Esophagus muscularis mucosa (tissue), 3 donors: ENCODE measurements around the gene STAMBPL1.

Source experiments
- EP300 ChIP-seq: sonication (generic); formaldehyde crosslinking; IDR thresholded peaks from one replicate; pipeline ENCODE4 v1.6.1; 2017; ENCODE audit warnings: antibody characterized with exemption
- TF ChIP-seq, protein P1 (sequence below), 3 experiments: fragments of 200-600 bp in 2 of 3; fragments of 450-650 bp in 1 of 3; sonication (generic) in 2 of 3; IDR thresholded peaks; one replicate each; pipeline ENCODE4 v1.5.1; 2017 to 2019; ENCODE audit warnings: antibody characterized with exemption in 3 of 3, mild to moderate bottlenecking in 2 of 3, moderate library complexity in 1 of 3

DNA sequence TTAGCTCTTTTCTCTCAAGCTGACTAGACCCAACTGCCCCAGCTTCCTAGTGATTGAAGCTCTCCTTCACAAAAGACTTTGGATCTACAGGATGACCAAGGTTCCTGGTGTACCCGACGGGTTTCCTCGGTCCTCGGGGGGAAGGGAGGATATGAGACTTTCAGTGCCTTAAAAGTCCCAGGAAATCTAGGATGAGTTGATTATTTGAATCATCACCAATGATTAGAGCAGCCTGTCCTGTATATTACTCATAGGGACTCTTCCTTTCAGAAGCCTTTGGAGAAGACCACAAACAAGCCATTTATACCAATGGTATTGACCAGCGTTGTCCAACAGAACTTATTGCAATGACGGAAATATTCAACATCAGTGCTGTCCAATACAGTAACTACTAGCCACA lies 78.7 kb downstream of the STAMBPL1 start:
- no peak for TF ChIP-seq EP300
- TF ChIP-seq, protein P1, sequence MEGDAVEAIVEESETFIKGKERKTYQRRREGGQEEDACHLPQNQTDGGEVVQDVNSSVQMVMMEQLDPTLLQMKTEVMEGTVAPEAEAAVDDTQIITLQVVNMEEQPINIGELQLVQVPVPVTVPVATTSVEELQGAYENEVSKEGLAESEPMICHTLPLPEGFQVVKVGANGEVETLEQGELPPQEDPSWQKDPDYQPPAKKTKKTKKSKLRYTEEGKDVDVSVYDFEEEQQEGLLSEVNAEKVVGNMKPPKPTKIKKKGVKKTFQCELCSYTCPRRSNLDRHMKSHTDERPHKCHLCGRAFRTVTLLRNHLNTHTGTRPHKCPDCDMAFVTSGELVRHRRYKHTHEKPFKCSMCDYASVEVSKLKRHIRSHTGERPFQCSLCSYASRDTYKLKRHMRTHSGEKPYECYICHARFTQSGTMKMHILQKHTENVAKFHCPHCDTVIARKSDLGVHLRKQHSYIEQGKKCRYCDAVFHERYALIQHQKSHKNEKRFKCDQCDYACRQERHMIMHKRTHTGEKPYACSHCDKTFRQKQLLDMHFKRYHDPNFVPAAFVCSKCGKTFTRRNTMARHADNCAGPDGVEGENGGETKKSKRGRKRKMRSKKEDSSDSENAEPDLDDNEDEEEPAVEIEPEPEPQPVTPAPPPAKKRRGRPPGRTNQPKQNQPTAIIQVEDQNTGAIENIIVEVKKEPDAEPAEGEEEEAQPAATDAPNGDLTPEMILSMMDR (IDR thresholded peaks at IDR 0.05) = no peak
